Measurements from ENCODE around the gene UPK3A.
"Not testable (repeated sequence)": the region's sequence is repeated elsewhere in the genome, so short reads cannot be mapped to it uniquely, and the experiment has no call there.

UPK3A gene

GRCh38 chr22:45257941-45258340, 26.8 kb upstream of the UPK3A start:
- DNase-seq (ENCODE audit: low read depth) = not testable (repeated sequence)

GRCh38 chr22:45259754-45260394, 24.9 kb upstream of the UPK3A start:
- DNase-seq (ENCODE audit: low read depth) = no peak

- DNase-seq (ENCODE audit: low read depth) = not testable (repeated sequence)
These were observed 24.4 kb upstream of the UPK3A start for GRCh38 chr22:45260395-45260759.

DNA sequence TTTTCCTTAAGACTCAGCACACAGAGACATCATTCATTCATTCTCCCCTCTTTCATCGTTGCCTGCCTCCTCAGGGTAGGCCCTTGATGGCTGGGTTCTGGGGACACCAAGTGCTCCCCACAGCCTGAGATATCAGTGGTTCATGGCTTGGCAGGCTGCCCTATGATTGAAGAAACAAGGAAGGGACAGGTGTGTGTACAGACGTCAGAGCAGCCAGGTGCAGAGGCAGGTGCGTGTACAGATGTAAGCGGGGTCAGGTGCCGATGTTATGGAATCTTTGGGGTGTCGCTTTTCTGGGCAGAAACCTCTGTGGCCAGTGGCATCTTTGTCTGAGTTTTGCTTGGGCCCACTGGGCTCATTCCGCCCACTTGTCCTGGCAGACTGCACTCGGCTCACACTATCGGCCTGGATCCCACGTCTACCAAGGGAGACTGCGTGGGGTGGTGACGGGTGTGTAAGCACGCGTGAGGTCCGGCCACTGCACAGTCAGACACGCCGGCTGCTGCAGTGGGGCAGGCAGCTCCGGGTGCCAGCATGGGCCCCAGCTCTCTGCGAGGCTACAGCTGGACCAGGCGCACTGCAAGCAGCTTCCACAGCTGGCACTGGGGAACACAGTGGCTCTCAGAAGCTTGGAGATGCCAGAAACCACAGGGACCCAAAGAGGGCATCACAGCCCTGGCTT, 23.2 kb upstream of the UPK3A start:
- DNase-seq (ENCODE audit: low read depth) = no peak

- no peak for DNase-seq (ENCODE audit: low read depth)
These were observed 22.4 kb upstream of the UPK3A start for GRCh38 chr22:45262195-45262930.

GRCh38 chr22:45262931-45263462, 21.8 kb upstream of the UPK3A start:
- DNase-seq (ENCODE audit: low read depth) = no peak

DNA sequence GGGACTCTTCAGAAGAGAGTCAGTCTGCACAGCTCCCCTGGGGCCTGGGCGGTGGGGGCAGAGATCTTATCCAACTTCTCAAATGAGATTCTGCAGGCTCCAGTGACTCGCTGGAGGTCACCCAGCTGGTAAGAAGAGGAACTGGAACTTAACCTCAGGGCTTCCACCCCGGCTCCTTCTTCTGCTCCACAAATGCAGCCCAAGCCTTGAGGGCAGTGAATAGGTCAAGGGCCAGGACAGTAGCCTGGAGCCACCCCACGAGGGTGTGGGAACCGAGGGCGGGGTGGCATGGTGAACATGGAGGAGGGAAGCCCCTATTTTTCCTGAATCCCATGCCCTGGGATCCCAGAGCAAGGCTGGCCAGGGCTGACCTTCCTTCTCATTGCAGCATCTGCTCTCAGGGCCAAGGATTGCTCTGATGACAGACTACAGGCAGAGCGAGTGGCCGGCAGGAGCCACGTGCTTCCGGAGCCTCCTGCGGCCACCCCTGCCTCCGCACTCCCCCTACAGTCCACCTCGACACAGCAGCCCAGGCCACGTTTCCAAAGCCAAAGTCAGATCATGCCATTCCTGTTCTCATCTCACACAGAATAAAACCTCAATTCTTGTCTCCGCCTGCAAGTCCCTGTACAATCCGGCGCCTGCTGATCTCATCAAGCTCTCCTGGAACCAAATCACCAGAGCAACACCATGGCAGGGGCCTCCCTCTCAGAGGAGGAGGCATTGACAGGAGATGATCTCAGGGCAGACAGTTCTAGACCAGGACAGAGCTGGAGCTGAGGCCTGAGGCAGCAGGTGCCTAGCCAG, 21.1 kb upstream of the UPK3A start:
- DNase-seq (ENCODE audit: low read depth) = peak; percentile 68

GRCh38 chr22:45265535-45265934, 19.2 kb upstream of the UPK3A start:
- DNase-seq (ENCODE audit: low read depth) = no peak

- no peak for DNase-seq (ENCODE audit: low read depth)
These were observed 16.4 kb upstream of the UPK3A start for GRCh38 chr22:45268167-45268957.

DNA sequence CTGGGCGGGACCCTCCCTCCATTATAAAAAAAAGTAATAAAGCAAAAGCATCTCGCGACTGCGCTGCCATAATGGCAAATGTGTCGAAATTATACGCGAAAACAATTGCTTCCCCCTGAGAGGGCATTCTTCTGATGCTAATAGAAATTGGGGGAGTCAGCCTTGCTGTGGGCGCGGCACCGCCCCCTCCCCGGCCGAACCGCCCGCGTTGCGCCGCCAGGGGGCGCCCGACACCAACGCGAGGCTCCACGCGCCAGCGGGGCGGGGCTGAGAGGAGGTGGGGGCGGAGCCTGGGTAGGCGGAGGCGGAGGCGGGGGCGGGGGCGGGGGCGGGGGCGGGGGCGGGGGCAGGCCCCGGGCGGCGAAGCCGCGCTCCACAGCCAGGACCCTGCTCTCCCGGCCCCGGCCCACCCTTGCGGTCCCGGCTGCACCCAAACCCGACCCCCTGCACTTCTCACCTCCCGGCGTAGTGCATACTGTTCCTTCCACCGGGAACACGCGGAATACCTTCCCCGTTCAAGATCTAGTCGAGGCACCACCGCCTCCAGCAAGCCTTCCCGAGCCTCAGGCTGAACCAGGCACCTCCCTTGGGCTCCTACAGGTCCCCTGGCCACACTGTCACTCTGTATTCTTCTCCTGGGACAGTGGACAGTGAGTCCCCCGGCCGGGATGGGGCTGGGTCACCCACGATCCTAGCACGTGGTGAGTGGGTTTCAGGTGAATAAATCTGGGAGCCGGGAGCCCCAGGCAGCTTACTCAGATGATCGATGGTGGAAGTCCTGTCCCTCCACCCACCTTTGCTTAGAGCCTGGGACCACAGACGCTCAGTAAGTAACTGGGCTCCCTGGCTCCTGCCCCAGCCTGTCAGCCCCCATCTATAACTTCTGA, 15.5 kb upstream of the UPK3A start:
- DNase-seq (ENCODE audit: low read depth) = no peak

- DNase-seq (ENCODE audit: low read depth) = no peak
These were observed 14.4 kb upstream of the UPK3A start for GRCh38 chr22:45270095-45271020.

- peak; percentile 20 for DNase-seq (ENCODE audit: low read depth)
These were observed 13.0 kb upstream of the UPK3A start for GRCh38 chr22:45271667-45272201.

GRCh38 chr22:45272498-45272897, 12.3 kb upstream of the UPK3A start:
- no peak for DNase-seq (ENCODE audit: low read depth)

GRCh38 chr22:45273452-45274075, 11.2 kb upstream of the UPK3A start:
- DNase-seq (ENCODE audit: low read depth) = no peak

GRCh38 chr22:45276507-45277105, 8.1 kb upstream of the UPK3A start:
- no peak for DNase-seq (ENCODE audit: low read depth)

- not testable (repeated sequence) for DNase-seq (ENCODE audit: low read depth)
These were observed 7.0 kb upstream of the UPK3A start for GRCh38 chr22:45277720-45278119.

DNA sequence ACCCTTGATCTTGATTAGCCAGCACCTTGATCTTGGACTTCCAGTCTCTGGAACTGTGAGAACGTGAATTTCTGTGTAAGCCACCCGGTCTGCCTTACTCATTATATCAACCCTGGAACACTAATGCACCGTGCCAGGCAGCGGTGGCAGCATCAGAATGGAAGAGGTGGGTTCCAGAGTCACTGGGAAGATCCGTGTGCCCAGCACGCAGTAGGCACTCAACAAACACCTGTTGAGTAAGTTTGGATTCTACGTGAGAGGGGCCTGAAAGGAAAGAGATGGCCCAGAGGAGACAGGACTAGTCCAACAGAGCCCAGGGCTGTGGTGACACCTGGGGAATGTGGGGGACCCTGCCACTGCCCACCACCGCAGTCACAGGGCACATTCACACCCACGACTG, 6.6 kb upstream of the UPK3A start:
- no peak for DNase-seq (ENCODE audit: low read depth)

- DNase-seq (ENCODE audit: low read depth) = no peak
These were observed 4.2 kb upstream of the UPK3A start for GRCh38 chr22:45280587-45280980.
